HCT116 (cell line): Measurements from ENCODE around the gene GPRIN2. TPM values are rescaled to one million over a fixed set of nuclear protein-coding genes. Genes with fewer than 3 reads are reported as not detected.

Experiments used
- ATAC-seq: fragments of 200-7000 bp; cut with Tn5 transposase; 2 replicates; pipeline ENCODE4 v1.9.1; 2020; ENCODE audit warnings: mild to moderate bottlenecking, moderate library complexity
- BruUV-seq: library from RNA; stranded (reverse); fragments of 400-500 nt; replicated peaks from 2 replicates; lab custom pipeline; 2021; lab: Mats Ljungman, UMichigan
- CTCF ChIA-PET: fragments of 300-600 bp; sonication (Branson Sonifier 250); formaldehyde crosslinking; loops from one replicate; lab custom pipeline; 2021; ENCODE audit warnings: antibody characterized with exemption; lab: Charles Lee
- POLR2A ChIA-PET: fragments of 300-600, 350-600 bp; sonication (Branson Sonifier 250); formaldehyde crosslinking; loops from one replicate; lab custom pipeline; 2021; ENCODE audit warnings: antibody characterized with exemption; lab: Charles Lee
- RAD21 ChIA-PET, 2 experiments: fragments of 300-600 bp; sonication (Branson Sonifier 250); formaldehyde crosslinking; loops; one replicate each; lab custom pipeline; 2023; ENCODE audit warnings: low total read pairs in 2 of 2; ENCODE audit not compliant: uncharacterized antibody in 2 of 2, unreplicated experiment in 2 of 2, low non-redundant PET in 1 of 2; lab: Charles Lee
- DNase-seq: peaks from one replicate; pipeline ENCODE4 v3.0.0-alpha.2; 2010; ENCODE audit warnings: low read depth, low spot score
- H2AFZ ChIP-seq: fragments of 200-600 bp; shearing (Covaris generic), sonication (generic); 2 replicates; pipeline ENCODE4 v1.6.1; 2017; ENCODE audit warnings: low read depth, mixed run types, mixed read lengths, antibody characterized with exemption, low read length; ENCODE audit not compliant: poor library complexity, severe bottlenecking
- H3K27ac ChIP-seq: 2 replicates; pipeline ENCODE4 v1.5.1; 2012; ENCODE audit warnings: low read depth, low read length
- H3K27me3 ChIP-seq: fragments of 200-600 bp; sonication (generic); 2 replicates; pipeline ENCODE4 v1.6.1; 2016; ENCODE audit warnings: mixed run types, low read length, mixed read lengths; ENCODE audit not compliant: insufficient read depth
- H3K36me3 ChIP-seq, 2 experiments: fragments of 200-500 bp in 1 of 2; fragments of 200-600 bp in 1 of 2; sonication (Bioruptor generic) in 1 of 2; sonication (generic) in 1 of 2; 2 replicates each; pipeline versions ENCODE4 v1.5.1 to v1.6.1; 2014 to 2016; ENCODE audit warnings: low read length in 2 of 2, inconsistent platforms in 1 of 2, mixed read lengths in 1 of 2, mixed run types in 1 of 2; ENCODE audit not compliant: insufficient read depth in 2 of 2, control insufficient read depth in 1 of 2
- H3K4me1 ChIP-seq, 2 experiments: fragments of 200-600 bp in 1 of 2; sonication (generic) in 1 of 2; 2 replicates each; pipeline versions ENCODE4 v1.5.1 to v1.6.1; 2012 to 2017; ENCODE audit warnings: low read length in 2 of 2, inconsistent platforms in 1 of 2, mild to moderate bottlenecking in 1 of 2, mixed read lengths in 1 of 2, mixed run types in 1 of 2, moderate library complexity in 1 of 2; ENCODE audit not compliant: insufficient read depth in 2 of 2, control insufficient read depth in 1 of 2
- H3K4me2 ChIP-seq: fragments of 200-600 bp; sonication (generic); 2 replicates; pipeline ENCODE4 v1.6.1; 2017; ENCODE audit warnings: mixed run types, low read length, mixed read lengths
- H3K4me3 ChIP-seq, 2 experiments: fragments of 200-600 bp in 1 of 2; sonication (generic) in 1 of 2; replicated peaks in 1 of 2; 2 replicates each; pipeline ENCODE4 v1.5.1; 2011 to 2016; ENCODE audit warnings: low read length in 2 of 2, control low read depth in 1 of 2, low read depth in 1 of 2, mild to moderate bottlenecking in 1 of 2, mixed read lengths in 1 of 2, mixed run types in 1 of 2
- H3K79me2 ChIP-seq: fragments of 200-600 bp; sonication (generic); 2 replicates; pipeline ENCODE4 v1.6.1; 2017; ENCODE audit warnings: mild to moderate bottlenecking, mixed run types, low read length, moderate library complexity, mixed read lengths; ENCODE audit not compliant: insufficient read depth
- H3K9ac ChIP-seq: fragments of 200-600 bp; sonication (generic); 2 replicates; pipeline ENCODE4 v1.6.1; 2016; ENCODE audit warnings: low read length, mixed read lengths
- H3K9me2 ChIP-seq: fragments of 200-600 bp; sonication (generic), shearing (Covaris generic); 2 replicates; pipeline ENCODE4 v1.6.1; 2017; ENCODE audit warnings: mixed run types, mild to moderate bottlenecking, moderate library complexity; ENCODE audit not compliant: insufficient read depth
- H3K9me3 ChIP-seq, 2 experiments: fragments of 200-500 bp in 1 of 2; fragments of 200-600 bp in 1 of 2; sonication (Bioruptor generic) in 1 of 2; sonication (generic) in 1 of 2; 2 replicates each; pipeline ENCODE4 v1.6.1; 2014 to 2017; ENCODE audit warnings: low read length in 2 of 2, mixed read lengths in 2 of 2, inconsistent platforms in 1 of 2, low read depth in 1 of 2, mild to moderate bottlenecking in 1 of 2, mixed run types in 1 of 2, moderate library complexity in 1 of 2; ENCODE audit not compliant: control insufficient read depth in 1 of 2, insufficient read depth in 1 of 2
- H4K20me1 ChIP-seq: fragments of 200-600 bp; sonication (generic), shearing (Covaris generic); 2 replicates; pipeline ENCODE4 v1.6.1; 2017; ENCODE audit warnings: mixed run types, mild to moderate bottlenecking, moderate library complexity; ENCODE audit not compliant: insufficient read depth
- CBX3 ChIP-seq: IDR thresholded peaks from 2 replicates; pipeline ENCODE4 v1.6.1; 2012; ENCODE audit warnings: low read depth
- CEBPB ChIP-seq: IDR thresholded peaks from 2 replicates; pipeline ENCODE4 v1.6.1; 2012; ENCODE audit warnings: low read depth
- EGR1 ChIP-seq: IDR thresholded peaks from 2 replicates; pipeline ENCODE4 v1.6.1; 2012; ENCODE audit warnings: low read depth
- ELF1 ChIP-seq: IDR thresholded peaks from 2 replicates; pipeline ENCODE4 v1.6.1; 2012; ENCODE audit warnings: low read depth, borderline replicate concordance
- EZH2 ChIP-seq: fragments of 200-600 bp; sonication (generic); IDR thresholded peaks from 2 replicates; pipeline ENCODE4 v1.6.1; 2017; ENCODE audit warnings: antibody characterized with exemption, mixed run types
- EZH2phosphoT487 ChIP-seq: fragments of 200-600 bp; IDR thresholded peaks from 2 replicates; pipeline ENCODE4 v1.6.1; 2018; ENCODE audit warnings: antibody characterized with exemption, borderline replicate concordance
- FOSL1 ChIP-seq: IDR thresholded peaks from 2 replicates; pipeline ENCODE4 v1.6.1; 2012; ENCODE audit warnings: low read depth
- JUND ChIP-seq: IDR thresholded peaks from 2 replicates; pipeline ENCODE4 v1.6.1; 2012
- POLR2A ChIP-seq: IDR thresholded peaks from 2 replicates; pipeline ENCODE4 v1.7.0; 2011; ENCODE audit warnings: borderline replicate concordance; ENCODE audit not compliant: insufficient read depth, insufficient read length; ENCODE audit errors: extremely low read depth
- POLR2AphosphoS5 ChIP-seq: IDR thresholded peaks from 2 replicates; pipeline ENCODE4 v1.6.1; 2011; ENCODE audit warnings: mild to moderate bottlenecking, low read depth, low read length, moderate library complexity
- RAD21 ChIP-seq: IDR thresholded peaks from 2 replicates; pipeline ENCODE4 v1.6.1; 2012; ENCODE audit warnings: low read depth, mild to moderate bottlenecking
- REST ChIP-seq: IDR thresholded peaks from 2 replicates; pipeline ENCODE4 v1.6.1; 2012; ENCODE audit warnings: low read depth
- SP1 ChIP-seq: IDR thresholded peaks from 2 replicates; pipeline ENCODE4 v1.6.1; 2012; ENCODE audit warnings: low read depth
- SRF ChIP-seq: IDR thresholded peaks from 2 replicates; pipeline ENCODE4 v1.6.1; 2012; ENCODE audit warnings: low read depth
- TCF7L2 ChIP-seq: IDR thresholded peaks from 2 replicates; pipeline ENCODE4 v1.7.0; 2011; ENCODE audit warnings: borderline replicate concordance, inconsistent platforms; ENCODE audit not compliant: insufficient read depth, insufficient read length; ENCODE audit errors: extremely low read depth
- ZBTB33 ChIP-seq: IDR thresholded peaks from 2 replicates; pipeline ENCODE4 v1.6.1; 2011; ENCODE audit warnings: mild to moderate bottlenecking, low read length, moderate library complexity; ENCODE audit not compliant: insufficient replicate concordance; ENCODE audit errors: extremely low read depth
- ZFX ChIP-seq: fragments of 450-650 bp; IDR thresholded peaks from 2 replicates; pipeline ENCODE4 v1.6.1; 2017
- intact Hi-C: fragments of 100-400 bp; cut with micrococcal nuclease; formaldehyde crosslinking; loops from 2 replicates; pipeline ENCODE4 v1.10.0; 2022
- total RNA-seq: library from RNA; stranded (reverse); gene quantifications from one replicate; pipeline ENCODE4 v1.2.1, GENCODE V29; 2021; ENCODE audit not compliant: unreplicated experiment

GPRIN2 gene
- total RNA-seq, 1 experiment from 2014 or later = 1.7 TPM

GRCh38 chr10:46518028-46518725 is 38.3 kb downstream of the GPRIN2 start:
- ChIA-PET RAD21 (no interaction called here), POLR2A (no interaction called here), CTCF (no interaction called here)
- H3K4me1 ChIP-seq = peaks cover 3 to 20% of the 10 kb centered on the region in 2 experiments
- H3K4me3 ChIP-seq = no peak overlapping the region
- no peaks in the 10 kb centered on the region for H4K20me1 ChIP-seq
- H2AFZ ChIP-seq = no peak overlapping the region
- no peaks in the 10 kb centered on the region for H3K9me3 ChIP-seq
- DNase-seq (no peak), ATAC-seq (no peak)
- H3K27me3 ChIP-seq = no peaks in the 10 kb centered on the region
- no peak for TF ChIP-seq SP1
- no peaks in the 10 kb centered on the region for H3K79me2 ChIP-seq
- no peaks in the 10 kb centered on the region for H3K36me3 ChIP-seq
- no peak overlapping the region for H3K4me2 ChIP-seq
- H3K9ac ChIP-seq = no peak overlapping the region
- intact Hi-C loops = no loop called here
- BruUV-seq = no TSS peak
- no peaks in the 10 kb centered on the region for H3K9me2 ChIP-seq
- H3K27ac ChIP-seq = no peak overlapping the region

GRCh38 chr10:46517541-46517940 is 38.9 kb downstream of the GPRIN2 start:
- POLR2A ChIA-PET = no interaction called here
- H3K36me3 ChIP-seq = no peaks in the 10 kb centered on the region
- no peak for TF ChIP-seq REST
- TF ChIP-seq TCF7L2 = no peak
- no peak for TF ChIP-seq CEBPB
- TF ChIP-seq SRF = no peak
- no peak for TF ChIP-seq ZFX
- TF ChIP-seq EZH2phosphoT487 = no peak
- TF ChIP-seq EGR1 = no peak
- no peak for TF ChIP-seq POLR2AphosphoS5
- TF ChIP-seq POLR2A = no peak
- no peak for TF ChIP-seq SP1
- TF ChIP-seq RAD21 = no peak
- TF ChIP-seq ELF1 = no peak
- no peak for TF ChIP-seq ZBTB33
- TF ChIP-seq EZH2 = no peak
- TF ChIP-seq FOSL1 = no peak
- no peak for TF ChIP-seq CBX3
- no peak for TF ChIP-seq JUND

More at GRCh38 chr10:46517541-46517940, 38.9 kb downstream of the GPRIN2 start:
- no TSS peak for BruUV-seq
- peaks cover 0 to 13% of the 10 kb centered on the region in 2 experiments; a peak in 3 of 4 replicates for H3K4me1 ChIP-seq
- H3K9ac ChIP-seq = no peak overlapping the region
- H3K9me3 ChIP-seq = no peaks in the 10 kb centered on the region
- no peak overlapping the region for H3K27ac ChIP-seq
- H3K4me2 ChIP-seq = no peak overlapping the region
- no peaks in the 10 kb centered on the region for H3K9me2 ChIP-seq
- ATAC-seq (no peak), DNase-seq (no peak)
- H3K79me2 ChIP-seq = no peaks in the 10 kb centered on the region
- ChIA-PET RAD21 (no interaction called here), CTCF (no interaction called here)
- no peak overlapping the region for H3K4me3 ChIP-seq
- intact Hi-C loops = no loop called here
- no peak overlapping the region for H2AFZ ChIP-seq
- H3K27me3 ChIP-seq = no peaks in the 10 kb centered on the region
- no peaks in the 10 kb centered on the region for H4K20me1 ChIP-seq
